ENCODE measurements around the gene DPP10. TPM values are rescaled to one million over a fixed set of nuclear protein-coding genes. Genes with fewer than 3 reads are reported as not detected.

DPP10 gene
- total RNA-seq, 1 experiment from 2014 or later: 0.61 TPM

- in situ Hi-C loops (cut with HindIII; ENCODE audit: low pct_unique_long_range_greater_than_20kb, low sequenced_read_pairs): no loop called here
- DNase-seq (ENCODE audit: low read depth): peak; percentile 57
Observed at GRCh38 chr2:115122701-115123100, 680.3 kb downstream of the DPP10 start.

- DNase-seq (ENCODE audit: low read depth): no peak
- in situ Hi-C loops (cut with HindIII; ENCODE audit: low pct_unique_long_range_greater_than_20kb, low sequenced_read_pairs): no loop called here
Observed at GRCh38 chr2:115124817-115125216, 682.4 kb downstream of the DPP10 start.

GRCh38 chr2:115129536-115129935 is 687.1 kb downstream of the DPP10 start:
- in situ Hi-C loops (cut with HindIII; ENCODE audit: low pct_unique_long_range_greater_than_20kb, low sequenced_read_pairs): no loop called here
- DNase-seq (ENCODE audit: low read depth): peak; percentile 6

GRCh38 chr2:115160531-115161080 is 718.2 kb downstream of the DPP10 start:
- in situ Hi-C loops (cut with HindIII; ENCODE audit: low pct_unique_long_range_greater_than_20kb, low sequenced_read_pairs): no loop called here
- DNase-seq (ENCODE audit: low read depth): no peak

GRCh38 chr2:115161081-115161770 is 718.8 kb downstream of the DPP10 start:
- DNase-seq (ENCODE audit: low read depth): peak; percentile 71
- in situ Hi-C loops (cut with HindIII; ENCODE audit: low pct_unique_long_range_greater_than_20kb, low sequenced_read_pairs): no loop called here

- peak; percentile 54 for DNase-seq (ENCODE audit: low read depth)
- in situ Hi-C loops (cut with HindIII; ENCODE audit: low pct_unique_long_range_greater_than_20kb, low sequenced_read_pairs): no loop called here
Observed at GRCh38 chr2:115161771-115162493, 719.5 kb downstream of the DPP10 start.

GRCh38 chr2:115162494-115163293 is 720.3 kb downstream of the DPP10 start:
- in situ Hi-C loops (cut with HindIII; ENCODE audit: low pct_unique_long_range_greater_than_20kb, low sequenced_read_pairs): no loop called here
- no peak for DNase-seq (ENCODE audit: low read depth)

- no peak for DNase-seq (ENCODE audit: low read depth)
Observed at GRCh38 chr2:115163572-115163971, 721.1 kb downstream of the DPP10 start.

GRCh38 chr2:115165529-115166109 is 723.2 kb downstream of the DPP10 start:
- in situ Hi-C loops (cut with HindIII; ENCODE audit: low pct_unique_long_range_greater_than_20kb, low sequenced_read_pairs): no loop called here
- peak; percentile 21 for DNase-seq (ENCODE audit: low read depth)

More at GRCh38 chr2:115163572-115163971, 721.1 kb downstream of the DPP10 start:
- in situ Hi-C loops (cut with HindIII; ENCODE audit: low pct_unique_long_range_greater_than_20kb, low sequenced_read_pairs): no loop called here

- DNase-seq (ENCODE audit: low read depth): no peak
- in situ Hi-C loops (cut with HindIII; ENCODE audit: low pct_unique_long_range_greater_than_20kb, low sequenced_read_pairs): no loop called here
Observed at GRCh38 chr2:115168457-115168856, 726.0 kb downstream of the DPP10 start.

GRCh38 chr2:115169814-115170213 is 727.4 kb downstream of the DPP10 start:
- DNase-seq (ENCODE audit: low read depth): no peak
- in situ Hi-C loops (cut with HindIII; ENCODE audit: low pct_unique_long_range_greater_than_20kb, low sequenced_read_pairs): no loop called here

GRCh38 chr2:115171751-115172150 is 729.3 kb downstream of the DPP10 start:
- DNase-seq (ENCODE audit: low read depth): no peak
- in situ Hi-C loops (cut with HindIII; ENCODE audit: low pct_unique_long_range_greater_than_20kb, low sequenced_read_pairs): no loop called here

- DNase-seq (ENCODE audit: low read depth): no peak
- in situ Hi-C loops (cut with HindIII; ENCODE audit: low pct_unique_long_range_greater_than_20kb, low sequenced_read_pairs): no loop called here
Observed at GRCh38 chr2:115174651-115175050, 732.2 kb downstream of the DPP10 start.

- in situ Hi-C loops (cut with HindIII; ENCODE audit: low pct_unique_long_range_greater_than_20kb, low sequenced_read_pairs): no loop called here
- DNase-seq (ENCODE audit: low read depth): no peak
Observed at GRCh38 chr2:115183144-115183543, 740.7 kb downstream of the DPP10 start.

- no peak for DNase-seq (ENCODE audit: low read depth)
- in situ Hi-C loops (cut with HindIII; ENCODE audit: low pct_unique_long_range_greater_than_20kb, low sequenced_read_pairs): no loop called here
Observed at GRCh38 chr2:115190459-115190858, 748.0 kb downstream of the DPP10 start.

- in situ Hi-C loops (cut with HindIII; ENCODE audit: low pct_unique_long_range_greater_than_20kb, low sequenced_read_pairs): no loop called here
- DNase-seq (ENCODE audit: low read depth): no peak
Observed at GRCh38 chr2:115194623-115195022, 752.2 kb downstream of the DPP10 start.

- no peak for DNase-seq (ENCODE audit: low read depth)
- in situ Hi-C loops (cut with HindIII; ENCODE audit: low pct_unique_long_range_greater_than_20kb, low sequenced_read_pairs): no loop called here
Observed at GRCh38 chr2:115196587-115196986, 754.1 kb downstream of the DPP10 start.

- in situ Hi-C loops (cut with HindIII; ENCODE audit: low pct_unique_long_range_greater_than_20kb, low sequenced_read_pairs): no loop called here
- DNase-seq (ENCODE audit: low read depth): no peak
Observed at GRCh38 chr2:115199966-115200365, 757.5 kb downstream of the DPP10 start.
